ENCODE results near the gene PTTG1. TPM values are rescaled to one million over a fixed set of nuclear protein-coding genes. Genes with fewer than 3 reads are reported as not detected.

The PTTG1 gene
- total RNA-seq, 4 donors from 2014 or later = 31.7 to 98.9 (median 49.9) TPM

- no peaks in the 10 kb centered on the region for H3K27me3 ChIP-seq
- WGBS = 39% methylated on average over 3 of the region's 3 CpGs
- no peak for TF ChIP-seq EP300 (IDR thresholded peaks at IDR 0.05)
- TF ChIP-seq CTCF (IDR thresholded peaks at IDR 0.05) = no peak
- no peak for TF ChIP-seq POLR2A (IDR thresholded peaks at IDR 0.05)
- TF ChIP-seq POLR2AphosphoS5 (IDR thresholded peaks at IDR 0.05) = no peak
- no peaks in the 10 kb centered on the region for H3K36me3 ChIP-seq
- H3K4me1 ChIP-seq = peaks cover 42% of the 10 kb centered on the region
- no peak for DNase-seq (ENCODE audit: low spot score in 2 of 2)
- no peaks in the 10 kb centered on the region for H3K9me3 ChIP-seq
- H3K4me3 ChIP-seq = peak overlapping the region; percentile 47
- H3K27ac ChIP-seq = peak overlapping the region; percentile 56
Observed at GRCh38 chr5:160468363-160468975, 46.8 kb downstream of the PTTG1 start.

- Histone ChIP-seq H3K9me3 (no peaks in the 10 kb centered on the region), H3K36me3 (no peaks in the 10 kb centered on the region), H3K4me1 (peaks cover 42% of the 10 kb centered on the region), H3K27ac (peak overlapping the region; percentile 44), H3K27me3 (no peaks in the 10 kb centered on the region), H3K4me3 (peak overlapping the region; percentile 17)
- 84% methylated on average over 20 of the region's 20 CpGs for WGBS
- no peak for DNase-seq (ENCODE audit: low spot score in 2 of 2)
- TF ChIP-seq EP300 (IDR thresholded peaks at IDR 0.05) = no peak
- TF ChIP-seq POLR2A (IDR thresholded peaks at IDR 0.05) = no peak
- no peak for TF ChIP-seq POLR2AphosphoS5 (IDR thresholded peaks at IDR 0.05)
- no peak for TF ChIP-seq CTCF (IDR thresholded peaks at IDR 0.05)
Observed at GRCh38 chr5:160469156-160470144, 47.8 kb downstream of the PTTG1 start.

- Histone ChIP-seq H3K27ac (peak overlapping the region; percentile 4), H3K4me3 (no peak overlapping the region), H3K36me3 (no peaks in the 10 kb centered on the region), H3K27me3 (no peaks in the 10 kb centered on the region), H3K9me3 (no peaks in the 10 kb centered on the region), H3K4me1 (peaks cover 42% of the 10 kb centered on the region)
- TF ChIP-seq CTCF (IDR thresholded peaks at IDR 0.05) (no peak), POLR2A (IDR thresholded peaks at IDR 0.05) (no peak), EP300 (IDR thresholded peaks at IDR 0.05) (no peak), POLR2AphosphoS5 (IDR thresholded peaks at IDR 0.05) (no peak)
- WGBS = 21% methylated on average over 7 of the region's 7 CpGs
- DNase-seq (ENCODE audit: low spot score in 2 of 2) = no peak
Observed at GRCh38 chr5:160470437-160471361, 49.0 kb downstream of the PTTG1 start.

- Histone ChIP-seq H3K27me3 (no peaks in the 10 kb centered on the region), H3K36me3 (no peaks in the 10 kb centered on the region), H3K27ac (no peak overlapping the region), H3K9me3 (no peaks in the 10 kb centered on the region), H3K4me3 (no peak overlapping the region), H3K4me1 (peaks cover 37% of the 10 kb centered on the region)
- DNase-seq (ENCODE audit: low spot score in 2 of 2) = no peak
- WGBS = 73% methylated on average over 2 of the region's 2 CpGs
- TF ChIP-seq EP300 (IDR thresholded peaks at IDR 0.05) = no peak
- TF ChIP-seq CTCF (IDR thresholded peaks at IDR 0.05) = no peak
- no peak for TF ChIP-seq POLR2AphosphoS5 (IDR thresholded peaks at IDR 0.05)
- no peak for TF ChIP-seq POLR2A (IDR thresholded peaks at IDR 0.05)
Observed at GRCh38 chr5:160471761-160472160, 50.1 kb downstream of the PTTG1 start.
